ENCODE measurements around the gene ITPR2. TPM values are rescaled to one million over a fixed set of nuclear protein-coding genes. Genes with fewer than 3 reads are reported as not detected.

Gene ITPR2
- total and polyA plus RNA-seq, 4 donors, result 11.7 to 93.3 (median 35.4) TPM

DNA sequence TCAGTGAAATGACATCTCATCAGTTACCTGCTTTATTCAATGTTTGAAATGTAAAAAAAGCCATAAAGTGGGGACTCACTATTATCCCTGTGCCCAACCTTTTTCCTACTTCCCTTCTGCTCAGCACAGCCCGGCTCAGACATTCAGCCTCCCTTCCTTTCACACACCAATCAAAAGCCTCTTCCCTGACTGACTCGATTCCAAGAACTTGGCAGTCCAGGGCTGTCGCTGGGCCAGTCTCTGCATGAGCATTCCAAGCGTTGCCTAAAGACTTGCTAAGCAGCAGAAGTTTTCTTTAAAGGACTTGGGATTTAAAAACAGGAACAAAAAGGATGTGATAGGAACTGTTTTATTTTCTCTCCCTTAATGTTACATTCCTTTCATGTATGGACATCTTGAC is 22.7 kb downstream of the ITPR2 start:
- DNase-seq (ENCODE audit: low spot score), result no peak
- Histone ChIP-seq H3K36me3 (ENCODE audit: control insufficient read depth in 4 of 4, insufficient read depth in 3 of 4, low read depth in 1 of 4, low read length in 3 of 4) (no peaks in the 10 kb centered on the region), H3K9me3 (ENCODE audit: control insufficient read depth in 4 of 4, low read length in 3 of 4) (no peaks in the 10 kb centered on the region), H3K27me3 (ENCODE audit: control insufficient read depth in 4 of 4, insufficient read depth in 4 of 4, low read length in 3 of 4) (no peaks in the 10 kb centered on the region), H3K9ac (ENCODE audit: low read depth in 1 of 2, low read length in 2 of 2) (no peak overlapping the region), H3K27ac (ENCODE audit: low read depth in 1 of 2, low read length in 2 of 2) (no peak overlapping the region), H3K4me3 (ENCODE audit: low read depth in 1 of 3, low read length in 3 of 3) (no peak overlapping the region), H3K4me1 (ENCODE audit: control insufficient read depth in 4 of 4, insufficient read depth in 4 of 4, low read length in 3 of 4) (peaks cover 2 to 30% (median 3%) of the 10 kb centered on the region in 4 donors)
- TF ChIP-seq, protein P1, sequence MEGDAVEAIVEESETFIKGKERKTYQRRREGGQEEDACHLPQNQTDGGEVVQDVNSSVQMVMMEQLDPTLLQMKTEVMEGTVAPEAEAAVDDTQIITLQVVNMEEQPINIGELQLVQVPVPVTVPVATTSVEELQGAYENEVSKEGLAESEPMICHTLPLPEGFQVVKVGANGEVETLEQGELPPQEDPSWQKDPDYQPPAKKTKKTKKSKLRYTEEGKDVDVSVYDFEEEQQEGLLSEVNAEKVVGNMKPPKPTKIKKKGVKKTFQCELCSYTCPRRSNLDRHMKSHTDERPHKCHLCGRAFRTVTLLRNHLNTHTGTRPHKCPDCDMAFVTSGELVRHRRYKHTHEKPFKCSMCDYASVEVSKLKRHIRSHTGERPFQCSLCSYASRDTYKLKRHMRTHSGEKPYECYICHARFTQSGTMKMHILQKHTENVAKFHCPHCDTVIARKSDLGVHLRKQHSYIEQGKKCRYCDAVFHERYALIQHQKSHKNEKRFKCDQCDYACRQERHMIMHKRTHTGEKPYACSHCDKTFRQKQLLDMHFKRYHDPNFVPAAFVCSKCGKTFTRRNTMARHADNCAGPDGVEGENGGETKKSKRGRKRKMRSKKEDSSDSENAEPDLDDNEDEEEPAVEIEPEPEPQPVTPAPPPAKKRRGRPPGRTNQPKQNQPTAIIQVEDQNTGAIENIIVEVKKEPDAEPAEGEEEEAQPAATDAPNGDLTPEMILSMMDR (IDR thresholded peaks at IDR 0.05; ENCODE audit: low read depth, low read length, missing input control), result no peak
- TF ChIP-seq SP1 (IDR thresholded peaks at IDR 0.05) (no peak), JUND (IDR thresholded peaks at IDR 0.05) (no peak), RAD21 (IDR thresholded peaks at IDR 0.05) (no peak), HNF4G (IDR thresholded peaks at IDR 0.05) (no peak), EGR1 (IDR thresholded peaks at IDR 0.05; ENCODE audit: low read depth in 2 of 2) (no peak), TAF1 (conservative IDR thresholded peaks at IDR 0.05) (no peak), HNF4A (conservative IDR thresholded peaks at IDR 0.05) (no peak), FOXA1 (IDR thresholded peaks at IDR 0.05) (no peak), NR2F2 (IDR thresholded peaks at IDR 0.05) (no peak), YY1 (IDR thresholded peaks at IDR 0.05) (no peak), FOXA2 (IDR thresholded peaks at IDR 0.05) (no peak), RXRA (IDR thresholded peaks at IDR 0.05) (no peak), GABPA (IDR thresholded peaks at IDR 0.05 in 1 of 2, conservative IDR thresholded peaks at IDR 0.05 in 1 of 2) (no peak)
- TF ChIP-seq, protein P2, sequence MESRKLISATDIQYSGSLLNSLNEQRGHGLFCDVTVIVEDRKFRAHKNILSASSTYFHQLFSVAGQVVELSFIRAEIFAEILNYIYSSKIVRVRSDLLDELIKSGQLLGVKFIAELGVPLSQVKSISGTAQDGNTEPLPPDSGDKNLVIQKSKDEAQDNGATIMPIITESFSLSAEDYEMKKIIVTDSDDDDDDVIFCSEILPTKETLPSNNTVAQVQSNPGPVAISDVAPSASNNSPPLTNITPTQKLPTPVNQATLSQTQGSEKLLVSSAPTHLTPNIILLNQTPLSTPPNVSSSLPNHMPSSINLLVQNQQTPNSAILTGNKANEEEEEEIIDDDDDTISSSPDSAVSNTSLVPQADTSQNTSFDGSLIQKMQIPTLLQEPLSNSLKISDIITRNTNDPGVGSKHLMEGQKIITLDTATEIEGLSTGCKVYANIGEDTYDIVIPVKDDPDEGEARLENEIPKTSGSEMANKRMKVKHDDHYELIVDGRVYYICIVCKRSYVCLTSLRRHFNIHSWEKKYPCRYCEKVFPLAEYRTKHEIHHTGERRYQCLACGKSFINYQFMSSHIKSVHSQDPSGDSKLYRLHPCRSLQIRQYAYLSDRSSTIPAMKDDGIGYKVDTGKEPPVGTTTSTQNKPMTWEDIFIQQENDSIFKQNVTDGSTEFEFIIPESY (IDR thresholded peaks at IDR 0.05), result no peak
- TF ChIP-seq, protein P3, sequence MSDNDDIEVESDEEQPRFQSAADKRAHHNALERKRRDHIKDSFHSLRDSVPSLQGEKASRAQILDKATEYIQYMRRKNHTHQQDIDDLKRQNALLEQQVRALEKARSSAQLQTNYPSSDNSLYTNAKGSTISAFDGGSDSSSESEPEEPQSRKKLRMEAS (IDR thresholded peaks at IDR 0.05), result no peak
- TF ChIP-seq, protein P4, sequence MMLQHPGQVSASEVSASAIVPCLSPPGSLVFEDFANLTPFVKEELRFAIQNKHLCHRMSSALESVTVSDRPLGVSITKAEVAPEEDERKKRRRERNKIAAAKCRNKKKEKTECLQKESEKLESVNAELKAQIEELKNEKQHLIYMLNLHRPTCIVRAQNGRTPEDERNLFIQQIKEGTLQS (IDR thresholded peaks at IDR 0.05), result no peak
- TF ChIP-seq, protein P5, sequence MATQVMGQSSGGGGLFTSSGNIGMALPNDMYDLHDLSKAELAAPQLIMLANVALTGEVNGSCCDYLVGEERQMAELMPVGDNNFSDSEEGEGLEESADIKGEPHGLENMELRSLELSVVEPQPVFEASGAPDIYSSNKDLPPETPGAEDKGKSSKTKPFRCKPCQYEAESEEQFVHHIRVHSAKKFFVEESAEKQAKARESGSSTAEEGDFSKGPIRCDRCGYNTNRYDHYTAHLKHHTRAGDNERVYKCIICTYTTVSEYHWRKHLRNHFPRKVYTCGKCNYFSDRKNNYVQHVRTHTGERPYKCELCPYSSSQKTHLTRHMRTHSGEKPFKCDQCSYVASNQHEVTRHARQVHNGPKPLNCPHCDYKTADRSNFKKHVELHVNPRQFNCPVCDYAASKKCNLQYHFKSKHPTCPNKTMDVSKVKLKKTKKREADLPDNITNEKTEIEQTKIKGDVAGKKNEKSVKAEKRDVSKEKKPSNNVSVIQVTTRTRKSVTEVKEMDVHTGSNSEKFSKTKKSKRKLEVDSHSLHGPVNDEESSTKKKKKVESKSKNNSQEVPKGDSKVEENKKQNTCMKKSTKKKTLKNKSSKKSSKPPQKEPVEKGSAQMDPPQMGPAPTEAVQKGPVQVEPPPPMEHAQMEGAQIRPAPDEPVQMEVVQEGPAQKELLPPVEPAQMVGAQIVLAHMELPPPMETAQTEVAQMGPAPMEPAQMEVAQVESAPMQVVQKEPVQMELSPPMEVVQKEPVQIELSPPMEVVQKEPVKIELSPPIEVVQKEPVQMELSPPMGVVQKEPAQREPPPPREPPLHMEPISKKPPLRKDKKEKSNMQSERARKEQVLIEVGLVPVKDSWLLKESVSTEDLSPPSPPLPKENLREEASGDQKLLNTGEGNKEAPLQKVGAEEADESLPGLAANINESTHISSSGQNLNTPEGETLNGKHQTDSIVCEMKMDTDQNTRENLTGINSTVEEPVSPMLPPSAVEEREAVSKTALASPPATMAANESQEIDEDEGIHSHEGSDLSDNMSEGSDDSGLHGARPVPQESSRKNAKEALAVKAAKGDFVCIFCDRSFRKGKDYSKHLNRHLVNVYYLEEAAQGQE (IDR thresholded peaks at IDR 0.05), result no peak
- WGBS, result 46% methylated on average over 4 of the region's 4 CpGs
